HG03045 (cell line): ENCODE measurements around the gene RNF144A.

Experiments used
- ATAC-seq: cut with Tn5 transposase; IDR thresholded peaks from one replicate; pipeline ENCODE4 v1.9.1; 2021; ENCODE audit warnings: mild to moderate bottlenecking, moderate library complexity; ENCODE audit not compliant: unreplicated experiment

Gene RNF144A

DNA sequence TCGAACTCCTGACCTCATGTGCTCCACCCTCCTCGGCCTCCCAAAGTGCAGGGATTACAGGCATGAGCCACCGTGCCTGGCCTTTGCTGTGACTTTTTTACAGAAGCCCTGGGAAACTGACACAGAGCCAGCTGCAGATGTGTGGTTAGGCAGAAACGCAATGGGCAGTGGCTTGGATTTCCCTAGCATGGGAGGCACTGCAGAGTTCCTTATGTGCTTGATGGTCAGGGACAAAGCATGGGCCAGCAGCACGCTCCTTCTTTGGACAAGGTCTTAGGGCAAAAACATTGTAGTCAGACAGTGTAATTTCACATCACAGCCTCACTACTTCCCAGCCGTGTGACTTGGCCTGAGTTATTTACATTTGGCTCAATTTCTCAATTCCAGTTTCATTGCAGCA lies 153.9 kb downstream of the RNF144A start:
- ATAC-seq = no peak

DNA sequence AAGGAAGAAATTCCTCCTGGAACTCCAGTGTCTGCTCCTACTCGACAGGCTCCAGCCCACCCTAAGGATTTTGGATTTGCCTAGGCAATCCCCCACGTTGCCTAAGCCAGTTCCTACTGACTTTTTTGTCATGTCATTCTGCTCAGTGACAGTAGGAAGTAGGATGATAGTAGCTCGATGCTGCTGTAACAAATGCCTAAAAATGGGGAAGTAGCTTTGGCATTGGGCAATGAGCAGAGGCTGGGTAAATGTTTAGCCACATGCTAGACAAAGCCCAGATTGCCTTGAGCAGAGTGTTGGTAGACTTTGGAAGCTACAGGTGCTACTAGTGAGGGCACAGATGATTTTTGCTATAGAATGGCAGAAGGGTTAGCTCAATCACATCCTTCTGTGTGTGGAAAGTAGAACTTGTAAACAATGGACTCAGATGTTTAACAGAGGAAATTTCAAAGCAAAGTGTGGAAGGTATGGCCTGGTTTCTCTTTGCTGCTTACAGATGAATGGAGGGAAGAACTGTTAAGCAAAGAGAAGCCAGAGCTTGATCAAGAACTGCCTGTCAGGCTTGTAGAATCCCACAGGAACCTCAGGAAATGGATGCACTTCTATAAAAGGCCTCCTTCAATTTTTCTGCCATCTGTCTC lies 154.8 kb downstream of the RNF144A start:
- no peak for ATAC-seq

DNA sequence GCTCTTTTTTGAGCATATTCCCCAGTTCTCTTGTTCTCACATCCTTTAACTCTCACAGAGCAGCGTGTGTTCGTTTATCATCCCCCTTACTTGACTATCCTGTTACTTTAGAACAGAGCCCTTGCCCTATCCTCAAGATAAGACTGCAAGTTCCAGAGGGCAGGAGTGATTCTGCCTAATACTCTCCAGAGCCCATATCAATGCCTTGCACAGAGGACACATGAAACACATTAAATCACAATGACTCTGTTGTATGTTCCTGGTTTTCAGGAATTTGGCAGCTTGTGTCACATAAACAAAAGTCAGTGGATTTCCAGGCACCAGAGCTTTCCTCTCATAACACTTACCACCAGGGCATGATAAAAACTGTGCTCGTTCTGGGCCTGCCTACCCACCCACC lies 156.7 kb downstream of the RNF144A start:
- no peak for ATAC-seq

DNA sequence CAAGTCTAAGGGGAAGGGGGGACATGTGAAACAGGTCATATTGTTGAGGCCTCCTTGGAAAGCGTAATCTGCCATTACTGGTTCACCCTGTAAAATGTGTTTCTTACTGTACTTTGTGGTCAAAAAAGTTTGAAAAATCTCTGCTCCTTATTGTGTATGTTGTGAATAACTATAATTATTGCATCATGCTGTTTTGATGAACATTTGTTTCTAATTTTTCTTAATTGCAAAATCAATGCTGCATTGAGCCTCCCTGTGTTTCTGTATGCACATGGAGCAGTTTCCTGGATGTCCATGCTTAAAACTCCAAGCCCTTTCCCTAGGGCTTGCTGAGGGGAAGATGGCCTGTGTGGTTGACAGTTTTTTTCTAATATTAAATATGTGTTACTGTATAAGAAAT lies 158.6 kb downstream of the RNF144A start:
- ATAC-seq = no peak

DNA sequence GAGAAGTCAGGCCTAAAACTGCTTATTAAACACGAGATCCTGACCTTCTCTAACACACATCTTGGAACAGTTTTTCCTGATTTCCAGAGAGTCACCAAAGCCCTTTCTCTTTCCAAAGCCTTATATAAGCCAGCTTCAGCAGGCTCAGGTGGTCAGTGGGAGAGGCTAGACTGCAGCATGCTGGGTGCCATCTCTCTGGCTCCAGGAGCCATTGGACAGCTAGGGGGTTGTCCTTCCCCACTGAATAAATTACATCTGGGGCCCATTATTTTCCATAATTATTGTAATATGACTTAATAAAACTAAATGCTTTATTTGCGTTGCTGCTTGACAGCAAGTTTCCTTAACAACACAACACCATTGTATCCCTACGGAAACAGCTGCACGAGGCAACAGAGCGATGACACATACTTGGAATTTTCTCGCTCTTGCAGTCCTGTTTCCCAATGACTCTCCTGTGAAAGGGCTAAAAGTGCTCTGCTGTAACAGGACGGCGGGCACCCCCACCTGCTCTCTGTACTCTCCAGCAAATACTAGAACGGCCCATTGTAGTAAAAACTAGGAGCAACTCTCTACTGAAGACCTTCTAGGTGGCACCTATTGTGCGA lies 160.6 kb downstream of the RNF144A start:
- no peak for ATAC-seq

DNA sequence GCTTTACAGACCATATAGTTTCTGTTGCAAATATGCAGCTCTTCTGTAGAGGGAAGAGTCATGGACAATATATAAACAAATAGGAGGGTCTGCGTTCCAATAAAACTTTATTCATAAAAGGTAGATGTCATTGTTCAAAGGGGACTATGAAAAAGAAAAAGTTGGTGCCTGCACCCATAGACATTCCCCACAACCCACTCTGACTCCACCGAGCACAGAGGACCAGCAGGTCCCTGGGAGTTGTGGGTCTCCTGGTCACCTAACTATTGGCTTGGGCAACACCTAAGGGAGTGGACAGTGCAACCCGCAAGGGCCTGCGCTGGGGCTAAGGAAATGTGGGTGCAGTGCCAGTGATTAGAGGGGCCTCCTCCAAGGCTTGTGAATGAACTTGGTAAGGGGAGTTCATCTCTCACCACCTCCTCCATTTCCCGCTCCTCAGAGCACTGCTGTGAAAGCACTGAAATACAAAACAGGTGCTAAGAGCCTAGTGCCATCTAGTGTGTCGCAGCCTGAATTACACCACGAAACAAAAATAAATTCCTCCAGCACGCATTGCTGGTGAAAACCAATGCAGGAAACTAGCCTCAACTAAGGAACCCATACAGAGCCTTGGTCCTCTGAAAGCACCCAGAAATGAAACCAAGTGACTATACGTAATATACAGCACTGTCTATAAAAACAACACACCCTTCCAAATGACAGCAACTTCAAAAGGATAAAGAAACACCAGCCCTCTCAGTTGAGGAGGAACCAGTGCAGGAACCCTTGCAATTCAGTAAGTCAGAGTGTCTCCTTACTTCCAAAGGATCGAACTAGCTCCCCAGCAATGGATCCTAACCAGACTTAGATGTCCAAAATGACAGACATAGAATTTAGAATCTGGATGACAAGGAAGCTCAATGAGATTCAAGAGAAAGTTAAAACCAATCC lies 166.6 kb downstream of the RNF144A start:
- no peak for ATAC-seq

DNA sequence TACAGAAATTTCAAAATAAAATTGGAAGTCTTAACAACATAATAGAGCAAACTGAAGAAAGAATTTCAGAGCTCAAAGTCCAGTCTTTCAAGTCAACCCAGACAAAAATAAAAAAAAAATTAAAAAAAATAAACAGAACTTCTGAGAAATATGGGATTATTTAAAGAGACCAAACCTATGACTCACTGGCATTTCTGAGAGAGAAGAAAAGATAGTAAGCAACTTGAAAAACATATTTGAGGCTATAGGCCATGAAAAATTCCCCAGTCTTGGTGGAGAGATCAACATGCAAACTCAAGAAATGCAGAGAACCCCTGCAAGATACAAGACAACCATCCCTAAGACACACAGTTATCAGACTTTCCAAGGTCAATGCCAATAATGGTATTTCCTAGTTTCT lies 167.4 kb downstream of the RNF144A start:
- no peak for ATAC-seq

DNA sequence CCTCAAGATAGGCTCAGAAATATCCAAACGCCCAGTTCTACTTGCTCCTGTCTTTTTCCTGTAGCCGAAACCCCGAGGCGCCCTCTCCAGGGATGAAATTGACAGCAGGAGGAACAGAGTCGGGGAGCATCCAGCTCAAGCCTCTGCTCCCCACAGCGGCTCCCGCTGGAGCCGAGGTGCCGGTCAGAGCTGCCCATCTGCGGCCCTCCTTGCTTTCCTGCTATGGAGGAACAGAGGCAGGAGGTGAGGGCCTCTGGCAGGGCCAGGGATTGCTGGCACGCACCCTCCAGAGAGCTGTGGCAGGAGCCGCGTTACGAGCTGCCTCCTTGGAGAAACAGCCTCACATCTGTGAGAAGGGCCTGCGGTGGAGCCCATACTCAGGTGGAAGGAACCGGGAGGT lies 172.1 kb downstream of the RNF144A start:
- no peak for ATAC-seq

DNA sequence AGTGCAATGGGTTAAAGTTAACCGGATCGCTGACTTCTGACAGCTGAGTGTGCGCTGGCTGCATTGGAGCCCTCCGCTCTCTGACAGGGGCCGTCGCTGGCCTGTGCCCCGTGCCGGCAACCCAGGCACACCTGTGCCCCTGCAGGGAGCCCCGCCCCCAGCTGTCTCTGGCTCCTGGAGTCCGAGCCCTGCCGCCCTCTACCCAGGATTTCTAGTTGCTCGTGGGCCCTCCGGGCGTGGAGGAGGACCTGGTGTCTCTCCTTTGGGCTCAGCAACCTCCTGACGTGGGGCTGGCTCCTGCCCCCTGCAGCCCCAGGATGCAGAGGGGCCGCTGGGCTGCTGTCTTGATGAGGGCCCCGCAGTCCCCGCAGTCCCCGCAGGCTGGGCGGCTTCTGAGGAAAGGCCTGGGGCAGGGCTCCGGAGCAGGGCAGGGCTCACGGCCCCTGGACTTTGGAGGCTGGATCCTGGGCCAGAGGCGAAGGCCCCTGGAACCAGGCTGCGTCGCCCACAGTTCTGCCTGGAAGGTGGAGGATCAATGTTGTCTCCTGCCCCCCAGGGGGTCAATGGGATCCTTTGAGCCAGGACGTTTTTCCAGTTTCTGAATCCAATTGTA lies 172.8 kb downstream of the RNF144A start:
- ATAC-seq = no peak

DNA sequence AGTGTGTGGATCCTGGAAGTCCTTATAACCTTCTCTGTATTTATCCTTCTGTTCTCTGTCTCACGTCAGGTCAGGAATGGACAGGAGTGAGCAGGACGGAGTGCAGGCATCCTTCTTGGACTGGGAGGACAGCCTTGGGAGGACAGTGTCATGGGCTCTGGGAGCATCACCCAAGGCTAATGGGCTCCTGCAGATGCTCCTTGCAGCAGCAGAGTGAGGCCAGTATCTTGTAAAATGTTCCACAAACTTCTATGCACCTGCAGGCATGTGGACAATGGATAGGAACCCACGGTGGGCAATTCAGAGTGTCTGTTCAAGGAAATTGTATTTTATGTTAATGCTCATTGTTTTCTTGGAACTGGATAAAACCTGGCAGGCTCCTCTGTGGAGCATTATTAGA lies 176.2 kb downstream of the RNF144A start:
- ATAC-seq = no peak
